ENCODE results near the gene CERCAM.

GRCh38 chr9:128420651-128421481 is at the start of gene CERCAM:
- TF ChIP-seq, protein P1, sequence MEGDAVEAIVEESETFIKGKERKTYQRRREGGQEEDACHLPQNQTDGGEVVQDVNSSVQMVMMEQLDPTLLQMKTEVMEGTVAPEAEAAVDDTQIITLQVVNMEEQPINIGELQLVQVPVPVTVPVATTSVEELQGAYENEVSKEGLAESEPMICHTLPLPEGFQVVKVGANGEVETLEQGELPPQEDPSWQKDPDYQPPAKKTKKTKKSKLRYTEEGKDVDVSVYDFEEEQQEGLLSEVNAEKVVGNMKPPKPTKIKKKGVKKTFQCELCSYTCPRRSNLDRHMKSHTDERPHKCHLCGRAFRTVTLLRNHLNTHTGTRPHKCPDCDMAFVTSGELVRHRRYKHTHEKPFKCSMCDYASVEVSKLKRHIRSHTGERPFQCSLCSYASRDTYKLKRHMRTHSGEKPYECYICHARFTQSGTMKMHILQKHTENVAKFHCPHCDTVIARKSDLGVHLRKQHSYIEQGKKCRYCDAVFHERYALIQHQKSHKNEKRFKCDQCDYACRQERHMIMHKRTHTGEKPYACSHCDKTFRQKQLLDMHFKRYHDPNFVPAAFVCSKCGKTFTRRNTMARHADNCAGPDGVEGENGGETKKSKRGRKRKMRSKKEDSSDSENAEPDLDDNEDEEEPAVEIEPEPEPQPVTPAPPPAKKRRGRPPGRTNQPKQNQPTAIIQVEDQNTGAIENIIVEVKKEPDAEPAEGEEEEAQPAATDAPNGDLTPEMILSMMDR (tag by site-specific recombination; IDR thresholded peaks at IDR 0.05): peak; percentile 34; the same call in 1 of the 2 replicates
- TF ChIP-seq ZBTB26 (tag by site-specific recombination; optimal IDR thresholded peaks at IDR 0.05) (peak; percentile 61), YY1 (tag by site-specific recombination; IDR thresholded peaks at IDR 0.05) (no peak; the same call in 1 of the 2 replicates), ZBTB7A (tag by site-specific recombination; IDR thresholded peaks at IDR 0.05; ENCODE audit: low read depth) (no peak), SALL2 (tag by site-specific recombination; IDR thresholded peaks at IDR 0.05; ENCODE audit: borderline replicate concordance) (no peak), ZNF76 (tag by site-specific recombination; IDR thresholded peaks at IDR 0.05; ENCODE audit: borderline replicate concordance, low read depth) (no peak), ZNF16 (tag by site-specific recombination; IDR thresholded peaks at IDR 0.05; ENCODE audit: low read depth) (no peak), ZNF19 (tag by site-specific recombination; IDR thresholded peaks at IDR 0.05; ENCODE audit: low read depth) (no peak)
- TF ChIP-seq, protein P2, sequence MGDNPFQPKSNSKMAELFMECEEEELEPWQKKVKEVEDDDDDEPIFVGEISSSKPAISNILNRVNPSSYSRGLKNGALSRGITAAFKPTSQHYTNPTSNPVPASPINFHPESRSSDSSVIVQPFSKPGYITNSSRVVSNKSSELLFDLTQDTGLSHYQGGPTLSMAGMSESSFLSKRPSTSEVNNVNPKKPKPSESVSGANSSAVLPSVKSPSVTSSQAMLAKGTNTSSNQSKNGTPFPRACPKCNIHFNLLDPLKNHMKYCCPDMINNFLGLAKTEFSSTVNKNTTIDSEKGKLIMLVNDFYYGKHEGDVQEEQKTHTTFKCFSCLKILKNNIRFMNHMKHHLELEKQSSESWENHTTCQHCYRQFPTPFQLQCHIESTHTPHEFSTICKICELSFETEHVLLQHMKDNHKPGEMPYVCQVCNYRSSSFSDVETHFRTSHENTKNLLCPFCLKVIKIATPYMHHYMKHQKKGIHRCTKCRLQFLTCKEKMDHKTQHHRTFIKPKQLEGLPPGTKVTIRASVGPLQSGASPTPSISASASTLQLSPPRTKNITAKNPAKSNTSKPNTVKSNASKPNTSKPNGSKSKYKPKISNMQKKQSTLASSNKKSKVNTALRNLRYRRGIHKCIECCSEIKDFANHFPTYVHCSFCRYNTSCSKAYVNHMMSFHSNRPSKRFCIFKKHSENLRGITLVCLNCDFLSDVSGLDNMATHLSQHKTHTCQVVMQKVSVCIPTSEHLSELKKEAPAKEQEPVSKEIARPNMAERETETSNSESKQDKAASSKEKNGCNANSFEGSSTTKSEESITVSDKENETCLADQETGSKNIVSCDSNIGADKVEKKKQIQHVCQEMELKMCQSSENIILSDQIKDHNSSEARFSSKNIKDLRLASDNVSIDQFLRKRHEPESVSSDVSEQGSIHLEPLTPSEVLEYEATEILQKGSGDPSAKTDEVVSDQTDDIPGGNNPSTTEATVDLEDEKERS (tag by site-specific recombination; IDR thresholded peaks at IDR 0.05): no peak

All from HEK293 (cell line).